Measurements from ENCODE around the gene SORCS2.

SORCS2 gene

GRCh38 chr4:7187168-7187535, 5.2 kb upstream of the SORCS2 start:
- DNase-seq, result no peak

GRCh38 chr4:7187691-7188090, 4.6 kb upstream of the SORCS2 start:
- no peak for DNase-seq

GRCh38 chr4:7189066-7189465, 3.3 kb upstream of the SORCS2 start:
- DNase-seq, result no peak

GRCh38 chr4:7189475-7190277, 2.7 kb upstream of the SORCS2 start:
- no peak for DNase-seq

GRCh38 chr4:7190278-7190594, 2.1 kb upstream of the SORCS2 start:
- DNase-seq, result no peak

GRCh38 chr4:7190691-7191545, 1.4 kb upstream of the SORCS2 start:
- DNase-seq, result no peak

GRCh38 chr4:7191546-7192251, 639 bp upstream of the SORCS2 start:
- no peak for DNase-seq

- DNase-seq, result no peak
Measured at GRCh38 chr4:7193030-7193958, 956 bp downstream of the SORCS2 start.

- DNase-seq, result no peak
Measured at GRCh38 chr4:7194251-7195140, 2.2 kb downstream of the SORCS2 start.

- DNase-seq, result no peak
Measured at GRCh38 chr4:7195141-7195515, 2.8 kb downstream of the SORCS2 start.

- DNase-seq, result no peak
Measured at GRCh38 chr4:7195546-7196287, 3.4 kb downstream of the SORCS2 start.

GRCh38 chr4:7196288-7196651, 3.9 kb downstream of the SORCS2 start:
- DNase-seq, result no peak

GRCh38 chr4:7196736-7197135, 4.4 kb downstream of the SORCS2 start:
- no peak for DNase-seq

GRCh38 chr4:7197910-7198309, 5.6 kb downstream of the SORCS2 start:
- DNase-seq, result no peak

- DNase-seq, result no peak
Measured at GRCh38 chr4:7198440-7199128, 6.2 kb downstream of the SORCS2 start.

GRCh38 chr4:7199129-7199725, 6.9 kb downstream of the SORCS2 start:
- no peak for DNase-seq

- DNase-seq, result no peak
Measured at GRCh38 chr4:7199771-7200441, 7.6 kb downstream of the SORCS2 start.

- no peak for DNase-seq
Measured at GRCh38 chr4:7200801-7201200, 8.5 kb downstream of the SORCS2 start.

Measured in NK-92 treated with Interleukin-12 subunit alpha and Interleukin-12 subunit beta, amount 100 ng/mL, for 24 hours (cell line).